ENCODE results near the gene GSG1. TPM values are rescaled to one million over a fixed set of nuclear protein-coding genes. Genes with fewer than 3 reads are reported as not detected.

GSG1 gene
- total RNA-seq, 1 experiment from 2014 or later = 0.28 TPM

GRCh38 chr12:13049816-13050215, 53.7 kb downstream of the GSG1 start:
- CTCF ChIA-PET = interaction anchor here (0.9 to 1.7 kb wide), 4 partner anchors 21 to 74 kb away, joined by 3 to 4 read pairs (median 3); no protein-coding TSS in a partner anchor
- Mint-ChIP-seq H3K4me1 (peaks cover 39% of the 10 kb centered on the region), H3K36me3 (peaks cover 30% of the 10 kb centered on the region), H3K27ac (no peak overlapping the region), H3K27me3 (ENCODE audit: low read depth) (no peaks in the 10 kb centered on the region; the same call in 1 of the 2 replicates), H3K9me3 (peaks cover 30% of the 10 kb centered on the region), H3K4me3 (no peak overlapping the region)
- ATAC-seq = peak; percentile 80
- no peak for TF ChIP-seq NR2C2 (CRISPR knock-in tag; IDR thresholded peaks at IDR 0.05)
- TF ChIP-seq MLX (CRISPR knock-in tag; IDR thresholded peaks at IDR 0.05) = no peak
- no peak for TF ChIP-seq NFYB (CRISPR knock-in tag; conservative IDR thresholded peaks at IDR 0.05; ENCODE audit: low read depth)
- no peak for TF ChIP-seq ESRRA (CRISPR knock-in tag; IDR thresholded peaks at IDR 0.05; ENCODE audit: borderline replicate concordance)
- TF ChIP-seq OVOL2 (CRISPR knock-in tag; IDR thresholded peaks at IDR 0.05; ENCODE audit: borderline replicate concordance) = no peak
- POLR2A ChIA-PET = interaction anchor here (0.6 kb wide), 1 partner anchor 129 kb away, joined by 4 read pairs; no protein-coding TSS in a partner anchor
- no peak for DNase-seq (ENCODE audit: low spot score)

GRCh38 chr12:13046964-13047363, 56.5 kb downstream of the GSG1 start:
- POLR2A ChIA-PET = no interaction called here
- H3K36me3 Mint-ChIP-seq = peaks cover 7% of the 10 kb centered on the region
- peaks cover 15% of the 10 kb centered on the region for H3K27me3 Mint-ChIP-seq (ENCODE audit: low read depth)
- H3K27ac Mint-ChIP-seq = no peak overlapping the region
- no peak for DNase-seq (ENCODE audit: low spot score)
- H3K4me3 Mint-ChIP-seq = no peak overlapping the region
- H3K4me1 Mint-ChIP-seq = peaks cover 50% of the 10 kb centered on the region
- no peak for ATAC-seq
- H3K9me3 Mint-ChIP-seq = peaks cover 7% of the 10 kb centered on the region; the same call in 1 of the 2 replicates
- CTCF ChIA-PET = interaction anchor here (0.8 kb wide), 1 partner anchor 61 kb away, joined by 3 read pairs; no protein-coding TSS in a partner anchor
- TF ChIP-seq SP1 (CRISPR knock-in tag; conservative IDR thresholded peaks at IDR 0.05) (no peak), IRF1 (CRISPR knock-in tag; IDR thresholded peaks at IDR 0.05) (no peak), ELF4 (CRISPR knock-in tag; IDR thresholded peaks at IDR 0.05; ENCODE audit: low read depth) (no peak), ERG (CRISPR knock-in tag; IDR thresholded peaks at IDR 0.05) (no peak), NR2C2 (CRISPR knock-in tag; IDR thresholded peaks at IDR 0.05) (no peak), AFF4 (CRISPR knock-in tag; IDR thresholded peaks at IDR 0.05; ENCODE audit: borderline replicate concordance) (no peak), ATF3 (CRISPR knock-in tag; conservative IDR thresholded peaks at IDR 0.05) (no peak), ATF2 (CRISPR knock-in tag; IDR thresholded peaks at IDR 0.05; ENCODE audit: borderline replicate concordance, low read depth) (no peak), RORB (CRISPR knock-in tag; IDR thresholded peaks at IDR 0.05) (no peak), ZNF138 (CRISPR knock-in tag; conservative IDR thresholded peaks at IDR 0.05) (no peak), ZNF317 (CRISPR knock-in tag; IDR thresholded peaks at IDR 0.05; ENCODE audit: borderline replicate concordance, low read depth) (no peak), CREM (CRISPR knock-in tag; IDR thresholded peaks at IDR 0.05) (no peak), E2F1 (CRISPR knock-in tag; IDR thresholded peaks at IDR 0.05) (no peak), NFE2L1 (CRISPR knock-in tag; IDR thresholded peaks at IDR 0.05) (no peak), TP53 (CRISPR knock-in tag; IDR thresholded peaks at IDR 0.05) (no peak), ATF6 (CRISPR knock-in tag; IDR thresholded peaks at IDR 0.05) (no peak), MXD4 (CRISPR knock-in tag; IDR thresholded peaks at IDR 0.05; ENCODE audit: borderline replicate concordance) (no peak), ZNF396 (CRISPR knock-in tag; IDR thresholded peaks at IDR 0.05; ENCODE audit: borderline replicate concordance) (no peak)

Data from WTC11 (cell line).